ENCODE data around the gene FLRT1. TPM values are rescaled to one million over a fixed set of nuclear protein-coding genes. Genes with fewer than 3 reads are reported as not detected.

FLRT1 gene, protein sequence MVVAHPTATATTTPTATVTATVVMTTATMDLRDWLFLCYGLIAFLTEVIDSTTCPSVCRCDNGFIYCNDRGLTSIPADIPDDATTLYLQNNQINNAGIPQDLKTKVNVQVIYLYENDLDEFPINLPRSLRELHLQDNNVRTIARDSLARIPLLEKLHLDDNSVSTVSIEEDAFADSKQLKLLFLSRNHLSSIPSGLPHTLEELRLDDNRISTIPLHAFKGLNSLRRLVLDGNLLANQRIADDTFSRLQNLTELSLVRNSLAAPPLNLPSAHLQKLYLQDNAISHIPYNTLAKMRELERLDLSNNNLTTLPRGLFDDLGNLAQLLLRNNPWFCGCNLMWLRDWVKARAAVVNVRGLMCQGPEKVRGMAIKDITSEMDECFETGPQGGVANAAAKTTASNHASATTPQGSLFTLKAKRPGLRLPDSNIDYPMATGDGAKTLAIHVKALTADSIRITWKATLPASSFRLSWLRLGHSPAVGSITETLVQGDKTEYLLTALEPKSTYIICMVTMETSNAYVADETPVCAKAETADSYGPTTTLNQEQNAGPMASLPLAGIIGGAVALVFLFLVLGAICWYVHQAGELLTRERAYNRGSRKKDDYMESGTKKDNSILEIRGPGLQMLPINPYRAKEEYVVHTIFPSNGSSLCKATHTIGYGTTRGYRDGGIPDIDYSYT
- 0.45 TPM for polyA plus RNA-seq (2013, experiment 1 of 2)
- 0.57 TPM for polyA plus RNA-seq (2013, experiment 2 of 2)

DNA sequence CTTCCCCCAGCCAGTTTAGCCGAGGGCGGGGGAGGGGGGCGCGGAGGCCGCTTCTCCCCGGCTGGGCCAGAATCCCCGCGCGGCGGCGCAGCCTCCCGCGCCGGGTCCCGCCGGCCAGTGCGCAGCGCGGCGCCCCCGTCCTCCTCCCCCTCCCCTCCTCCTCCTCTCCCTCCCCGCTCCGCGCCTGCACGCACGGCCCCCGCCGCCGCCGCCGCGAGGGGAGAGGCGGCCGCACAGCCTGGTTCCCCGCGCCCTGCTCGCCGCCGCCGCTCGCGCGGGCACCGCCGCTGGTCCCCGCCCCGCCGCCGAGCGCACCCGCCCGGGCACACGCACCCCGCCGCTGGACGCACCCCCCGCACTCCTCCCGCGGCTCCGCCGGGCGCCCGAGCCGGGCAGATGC lies at the start of gene FLRT1:
FLRT1 (plus strand) TSS at position 356 of the 400 bp plus-strand sequence. CDS start 80,337 bp downstream, outside the sequence.
- H3K27ac ChIP-seq (ENCODE audit: low read depth, low read length): no peak within 1 kb of the TSS
- H3K4me1 ChIP-seq (ENCODE audit: insufficient read depth, low read length): peaks cover 4% of the 10 kb centered on the region; the same call in 1 of the 2 replicates
- no peaks in the 10 kb centered on the region for H3K36me3 ChIP-seq (ENCODE audit: insufficient read depth, low read length)
- under 1% methylated on average over 40 of the region's 64 CpGs for WGBS
- peak within 1 kb of the TSS; percentile 52 for H3K4me3 ChIP-seq (ENCODE audit: low read length)
- peak within 1 kb of the TSS; percentile 21; the same call in 1 of the 2 replicates for H3K9ac ChIP-seq (ENCODE audit: low read depth, low read length)
- no peaks in the 10 kb centered on the region for H3K9me3 ChIP-seq (ENCODE audit: insufficient read depth, low read depth, low read length)
- peaks cover 94% of the 10 kb centered on the region for H3K27me3 ChIP-seq (ENCODE audit: insufficient read depth, low read length)

DNA sequence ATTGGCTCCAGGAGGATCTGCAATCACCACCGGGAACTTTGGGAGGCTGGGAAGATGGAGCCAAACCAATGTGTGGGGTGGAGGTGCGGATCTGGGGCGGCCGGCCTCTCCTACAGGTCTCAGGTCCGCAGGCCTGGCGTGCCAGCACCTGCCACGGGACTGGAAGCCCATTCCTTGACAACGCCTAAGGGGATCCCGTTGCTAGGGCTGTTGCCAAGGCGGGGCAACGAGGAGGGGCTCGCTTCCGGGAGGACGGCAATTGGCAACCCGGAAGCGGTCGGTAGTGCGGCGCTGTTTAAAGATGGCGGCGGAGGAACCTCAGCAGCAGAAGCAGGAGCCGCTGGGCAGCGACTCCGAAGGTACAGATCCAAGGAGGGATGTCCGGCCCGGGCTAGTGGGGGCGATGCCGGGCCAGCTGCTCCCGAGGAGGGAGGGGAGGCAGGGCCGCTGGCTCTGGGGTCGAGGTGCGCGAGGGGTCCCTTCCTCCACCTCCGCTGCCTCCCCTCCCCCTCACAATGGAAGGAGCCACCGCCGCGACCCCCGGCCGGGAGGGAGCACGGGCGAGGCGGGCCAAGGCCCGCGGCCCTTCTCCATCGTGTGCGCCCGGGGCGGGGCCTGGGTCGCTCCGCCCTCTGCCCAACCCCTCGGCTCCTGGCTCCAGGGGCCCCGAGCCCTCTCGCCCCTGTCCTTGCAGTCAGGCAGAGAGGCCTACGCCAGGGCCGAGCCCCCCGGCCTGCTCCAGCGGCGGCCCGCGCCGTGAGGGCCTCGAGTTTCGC lies 49.4 kb upstream of the FLRT1 start, which contains the start of gene OTUB1:
OTUB1 (plus strand) TSS at position 283 of the 776 bp plus-strand sequence; CDS start at position 302, 19 bp downstream.
- peak within 1 kb of the TSS; percentile 99 for H3K27ac ChIP-seq (ENCODE audit: low read depth, low read length)
- peak within 1 kb of the TSS; percentile 93 for H3K4me3 ChIP-seq (ENCODE audit: low read length)
- no peaks in the 10 kb centered on the region for H3K9me3 ChIP-seq (ENCODE audit: insufficient read depth, low read depth, low read length)
- 0 out of 2 replicates have a peak, but pooled peaks cover 5% of the 10 kb centered on the region for H3K4me1 ChIP-seq (ENCODE audit: insufficient read depth, low read length)
- peaks cover 32% of the 10 kb centered on the region for H3K36me3 ChIP-seq (ENCODE audit: insufficient read depth, low read length)
- under 1% methylated on average over 63 of the region's 63 CpGs for WGBS
- H3K9ac ChIP-seq (ENCODE audit: low read depth, low read length): peak within 1 kb of the TSS; percentile 97
- H3K27me3 ChIP-seq (ENCODE audit: insufficient read depth, low read length): no peaks in the 10 kb centered on the region

DNA sequence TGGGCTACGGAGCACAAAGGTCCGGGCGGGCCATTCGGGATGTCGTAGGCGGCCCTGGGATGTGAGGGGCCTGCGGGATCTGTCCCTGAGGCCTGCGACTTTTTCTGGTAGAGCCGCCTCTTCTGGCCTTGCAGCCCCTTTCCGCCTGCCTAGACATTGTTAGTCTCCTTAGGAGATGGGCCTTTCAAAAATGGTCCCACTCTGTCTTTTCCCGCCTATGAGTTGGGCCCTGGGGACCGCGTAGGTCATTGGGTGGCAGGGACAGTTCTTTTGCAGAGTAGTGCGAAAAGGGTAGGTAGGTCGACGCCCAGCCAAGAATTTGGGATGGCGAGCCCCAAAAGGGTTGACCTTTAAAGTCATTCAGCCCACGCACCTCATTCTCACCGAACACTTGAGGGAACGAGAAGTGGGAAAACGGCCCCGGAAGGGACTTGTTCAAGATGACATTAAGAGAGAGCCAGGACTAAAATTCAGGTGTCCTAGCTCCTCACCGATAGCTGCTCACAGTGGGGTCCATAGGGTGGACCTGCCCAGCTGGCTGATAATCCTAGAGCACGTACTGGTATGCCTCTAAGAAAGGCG lies 48.7 kb upstream of the FLRT1 start:
- Histone ChIP-seq H3K36me3 (ENCODE audit: insufficient read depth, low read length) (peaks cover 35% of the 10 kb centered on the region), H3K27me3 (ENCODE audit: insufficient read depth, low read length) (no peaks in the 10 kb centered on the region), H3K27ac (ENCODE audit: low read depth, low read length) (peak overlapping the region; percentile 99), H3K4me1 (ENCODE audit: insufficient read depth, low read length) (0 out of 2 replicates have a peak, but pooled peaks cover 5% of the 10 kb centered on the region), H3K9me3 (ENCODE audit: insufficient read depth, low read depth, low read length) (no peaks in the 10 kb centered on the region), H3K4me3 (ENCODE audit: low read length) (peak overlapping the region; percentile 93), H3K9ac (ENCODE audit: low read depth, low read length) (peak overlapping the region; percentile 97)
- 35% methylated on average over 25 of the region's 25 CpGs for WGBS

DNA sequence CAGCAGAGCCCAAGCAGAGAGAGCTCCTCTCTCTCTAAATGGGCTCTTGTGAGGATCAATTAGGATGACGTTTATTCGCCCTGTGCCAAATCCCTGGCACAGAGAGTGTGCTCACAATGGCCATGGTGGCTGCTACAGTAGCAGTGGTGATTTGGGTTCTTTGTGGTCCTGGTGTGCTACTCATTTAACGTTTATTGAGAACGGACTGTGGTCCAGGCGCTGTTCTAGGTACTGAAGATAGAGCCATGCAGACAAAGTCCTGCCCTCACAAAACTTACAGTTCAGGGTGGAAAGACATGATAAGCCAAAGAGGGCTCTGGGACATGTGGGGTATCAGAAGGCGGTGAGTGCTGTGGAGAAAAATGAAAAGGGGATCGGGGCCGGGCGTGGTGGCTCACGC lies 44.2 kb upstream of the FLRT1 start:
- Histone ChIP-seq H3K9me3 (ENCODE audit: insufficient read depth, low read depth, low read length) (no peaks in the 10 kb centered on the region), H3K9ac (ENCODE audit: low read depth, low read length) (no peak overlapping the region), H3K36me3 (ENCODE audit: insufficient read depth, low read length) (peaks cover 68% of the 10 kb centered on the region), H3K4me1 (ENCODE audit: insufficient read depth, low read length) (no peaks in the 10 kb centered on the region), H3K4me3 (ENCODE audit: low read length) (no peak overlapping the region), H3K27me3 (ENCODE audit: insufficient read depth, low read length) (no peaks in the 10 kb centered on the region), H3K27ac (ENCODE audit: low read depth, low read length) (no peak overlapping the region)
- 94% methylated on average over 10 of the region's 10 CpGs for WGBS

DNA sequence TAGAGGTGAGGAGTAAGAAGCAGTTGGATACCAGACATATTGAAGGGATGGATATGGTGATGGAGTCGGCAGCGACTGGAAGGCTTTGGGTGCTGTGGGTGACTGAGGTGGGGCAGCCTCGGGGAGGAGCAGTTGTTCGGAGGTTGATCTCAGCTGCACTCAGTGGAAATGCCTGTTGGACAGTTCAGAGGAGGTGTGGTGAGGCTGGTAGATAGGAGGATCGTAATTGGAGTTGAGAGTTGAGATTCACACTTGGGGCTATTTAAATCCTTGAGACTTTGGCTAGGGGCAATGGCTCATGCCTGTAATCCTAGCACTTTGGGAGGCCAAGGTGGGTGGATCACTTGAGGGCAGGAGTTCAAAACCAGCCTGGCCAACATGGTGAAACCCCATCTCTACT lies 42.6 kb upstream of the FLRT1 start:
- Histone ChIP-seq H3K9ac (ENCODE audit: low read depth, low read length) (no peak overlapping the region), H3K36me3 (ENCODE audit: insufficient read depth, low read length) (peaks cover 81% of the 10 kb centered on the region), H3K9me3 (ENCODE audit: insufficient read depth, low read depth, low read length) (no peaks in the 10 kb centered on the region), H3K27ac (ENCODE audit: low read depth, low read length) (no peak overlapping the region), H3K4me1 (ENCODE audit: insufficient read depth, low read length) (peaks cover 2% of the 10 kb centered on the region; the same call in 1 of the 2 replicates), H3K27me3 (ENCODE audit: insufficient read depth, low read length) (no peaks in the 10 kb centered on the region), H3K4me3 (ENCODE audit: low read length) (no peak overlapping the region)
- WGBS: 94% methylated on average over 5 of the region's 5 CpGs

DNA sequence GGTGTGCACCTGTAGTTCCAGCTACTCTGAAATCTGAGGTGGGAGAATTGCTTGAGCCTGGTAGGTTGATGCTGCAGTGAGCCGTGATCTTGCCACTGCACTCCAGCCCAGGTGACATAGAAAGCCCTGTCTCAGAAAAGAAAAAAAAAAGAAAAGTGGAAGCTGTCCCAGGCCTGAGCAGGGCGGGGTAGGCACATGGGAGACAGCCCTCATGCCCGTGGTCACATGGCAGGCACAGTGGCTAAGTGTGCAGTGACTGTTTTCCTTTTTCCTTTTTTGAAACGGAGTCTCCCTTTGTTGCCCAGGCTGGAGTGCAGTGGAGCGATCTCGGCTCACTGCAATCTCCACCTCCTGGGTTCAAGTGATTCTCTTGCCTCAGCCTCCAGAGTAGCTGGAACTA lies 41.7 kb upstream of the FLRT1 start:
- Histone ChIP-seq H3K27ac (ENCODE audit: low read depth, low read length) (no peak overlapping the region), H3K4me1 (ENCODE audit: insufficient read depth, low read length) (peaks cover 7% of the 10 kb centered on the region; the same call in 1 of the 2 replicates), H3K9ac (ENCODE audit: low read depth, low read length) (no peak overlapping the region), H3K9me3 (ENCODE audit: insufficient read depth, low read depth, low read length) (no peaks in the 10 kb centered on the region), H3K27me3 (ENCODE audit: insufficient read depth, low read length) (no peaks in the 10 kb centered on the region), H3K36me3 (ENCODE audit: insufficient read depth, low read length) (peaks cover 72% of the 10 kb centered on the region), H3K4me3 (ENCODE audit: low read length) (no peak overlapping the region)
- 93% methylated on average over 6 of the region's 6 CpGs for WGBS

DNA sequence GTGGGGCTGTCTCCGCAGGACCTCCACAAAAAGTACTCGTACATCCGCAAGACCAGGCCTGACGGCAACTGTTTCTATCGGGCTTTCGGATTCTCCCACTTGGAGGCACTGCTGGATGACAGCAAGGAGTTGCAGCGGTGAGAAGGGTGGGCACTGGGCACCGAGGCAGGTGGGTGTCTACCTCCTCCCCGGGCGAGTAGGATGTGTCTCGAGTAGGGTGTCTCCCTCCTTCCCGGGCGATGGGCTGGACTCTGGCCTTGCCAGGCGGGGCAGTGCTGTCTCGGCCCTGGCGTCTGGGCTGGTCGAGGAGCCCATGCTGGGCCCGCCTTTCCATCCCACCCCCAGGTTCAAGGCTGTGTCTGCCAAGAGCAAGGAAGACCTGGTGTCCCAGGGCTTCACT lies 39.2 kb upstream of the FLRT1 start:
- no peak overlapping the region for H3K9ac ChIP-seq (ENCODE audit: low read depth, low read length)
- H3K36me3 ChIP-seq (ENCODE audit: insufficient read depth, low read length): peaks cover 49% of the 10 kb centered on the region
- peaks cover 16% of the 10 kb centered on the region for H3K27me3 ChIP-seq (ENCODE audit: insufficient read depth, low read length)
- no peaks in the 10 kb centered on the region for H3K9me3 ChIP-seq (ENCODE audit: insufficient read depth, low read depth, low read length)
- no peak overlapping the region for H3K27ac ChIP-seq (ENCODE audit: low read depth, low read length)
- H3K4me1 ChIP-seq (ENCODE audit: insufficient read depth, low read length): peaks cover 7% of the 10 kb centered on the region; the same call in 1 of the 2 replicates
- H3K4me3 ChIP-seq (ENCODE audit: low read length): no peak overlapping the region
- WGBS: 94% methylated on average over 18 of the region's 18 CpGs

DNA sequence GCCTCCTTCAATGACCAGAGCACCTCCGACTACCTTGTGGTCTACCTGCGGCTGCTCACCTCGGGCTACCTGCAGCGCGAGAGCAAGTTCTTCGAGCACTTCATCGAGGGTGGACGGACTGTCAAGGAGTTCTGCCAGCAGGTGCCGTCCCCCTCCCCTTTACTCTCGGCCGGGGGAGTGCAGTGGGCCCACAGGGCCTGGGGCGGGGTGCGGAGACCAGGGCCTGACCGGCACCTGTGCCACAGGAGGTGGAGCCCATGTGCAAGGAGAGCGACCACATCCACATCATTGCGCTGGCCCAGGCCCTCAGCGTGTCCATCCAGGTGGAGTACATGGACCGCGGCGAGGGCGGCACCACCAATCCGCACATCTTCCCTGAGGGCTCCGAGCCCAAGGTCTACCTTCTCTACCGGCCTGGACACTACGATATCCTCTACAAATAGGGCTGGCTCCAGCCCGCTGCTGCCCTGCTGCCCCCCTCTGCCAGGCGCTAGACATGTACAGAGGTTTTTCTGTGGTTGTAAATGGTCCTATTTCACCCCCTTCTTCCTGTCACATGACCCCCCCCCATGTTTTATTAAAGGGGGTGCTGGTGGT lies 38.5 kb upstream of the FLRT1 start:
- H3K9me3 ChIP-seq (ENCODE audit: insufficient read depth, low read depth, low read length): no peaks in the 10 kb centered on the region
- peaks cover 7% of the 10 kb centered on the region; the same call in 1 of the 2 replicates for H3K4me1 ChIP-seq (ENCODE audit: insufficient read depth, low read length)
- WGBS: 96% methylated on average over 26 of the region's 27 CpGs
- H3K27me3 ChIP-seq (ENCODE audit: insufficient read depth, low read length): peaks cover 20% of the 10 kb centered on the region
- H3K4me3 ChIP-seq (ENCODE audit: low read length): no peak overlapping the region
- peaks cover 48% of the 10 kb centered on the region for H3K36me3 ChIP-seq (ENCODE audit: insufficient read depth, low read length)
- H3K27ac ChIP-seq (ENCODE audit: low read depth, low read length): no peak overlapping the region
- H3K9ac ChIP-seq (ENCODE audit: low read depth, low read length): no peak overlapping the region

DNA sequence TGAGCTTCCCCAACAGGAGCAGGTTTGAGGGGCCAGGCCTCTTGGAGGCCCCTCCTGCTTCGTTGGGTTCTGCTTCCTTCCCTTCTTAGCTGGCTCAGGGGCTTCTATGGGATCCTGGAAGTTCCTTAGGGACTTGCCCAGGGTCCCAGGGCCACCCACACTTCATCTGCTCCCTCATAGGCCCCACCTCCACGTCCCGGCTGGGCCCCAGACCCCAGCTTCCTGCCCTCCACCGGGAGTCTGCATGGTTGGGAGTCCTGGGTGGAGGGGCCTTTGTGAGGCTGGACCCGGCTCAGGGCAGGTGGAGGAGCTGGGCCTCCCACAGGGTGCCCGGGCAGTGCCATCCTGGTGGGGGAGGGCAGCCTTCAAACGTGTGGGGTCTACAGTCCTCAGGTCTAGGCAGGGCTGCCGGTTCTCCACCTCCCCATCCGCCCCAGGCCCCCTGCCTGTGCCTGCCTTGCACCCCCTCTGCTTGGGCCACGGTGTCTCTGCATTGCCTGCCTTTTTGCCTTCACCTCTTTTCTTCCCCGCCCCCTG lies 37.9 kb upstream of the FLRT1 start:
- Histone ChIP-seq H3K36me3 (ENCODE audit: insufficient read depth, low read length) (peaks cover 48% of the 10 kb centered on the region), H3K4me1 (ENCODE audit: insufficient read depth, low read length) (peaks cover 7% of the 10 kb centered on the region; the same call in 1 of the 2 replicates), H3K4me3 (ENCODE audit: low read length) (no peak overlapping the region), H3K9ac (ENCODE audit: low read depth, low read length) (peak overlapping the region; percentile 8; the same call in 1 of the 2 replicates), H3K27ac (ENCODE audit: low read depth, low read length) (no peak overlapping the region), H3K9me3 (ENCODE audit: insufficient read depth, low read depth, low read length) (no peaks in the 10 kb centered on the region), H3K27me3 (ENCODE audit: insufficient read depth, low read length) (peaks cover 20% of the 10 kb centered on the region)
- WGBS: 77% methylated on average over 11 of the region's 11 CpGs
